HFF-Myc (cell line): ENCODE measurements around the gene CHD1L.

ENCODE experiments used
- DNase-seq: peaks from one replicate; pipeline ENCODE4 v3.0.0-alpha.2; 2011; ENCODE audit warnings: low read depth; ENCODE audit errors: extremely low read depth
- H3K4me3 ChIP-seq: replicated peaks from 2 replicates; pipeline ENCODE4 v1.5.1; 2011; ENCODE audit warnings: low read depth, mild to moderate bottlenecking, control low read depth, low read length
- TF ChIP-seq, protein P1 (sequence below): IDR thresholded peaks from 2 replicates; pipeline ENCODE4 v1.5.1; 2012; ENCODE audit warnings: mild to moderate bottlenecking, low read depth, low read length, control low read depth; ENCODE audit errors: missing control alignments

CHD1L gene

DNA sequence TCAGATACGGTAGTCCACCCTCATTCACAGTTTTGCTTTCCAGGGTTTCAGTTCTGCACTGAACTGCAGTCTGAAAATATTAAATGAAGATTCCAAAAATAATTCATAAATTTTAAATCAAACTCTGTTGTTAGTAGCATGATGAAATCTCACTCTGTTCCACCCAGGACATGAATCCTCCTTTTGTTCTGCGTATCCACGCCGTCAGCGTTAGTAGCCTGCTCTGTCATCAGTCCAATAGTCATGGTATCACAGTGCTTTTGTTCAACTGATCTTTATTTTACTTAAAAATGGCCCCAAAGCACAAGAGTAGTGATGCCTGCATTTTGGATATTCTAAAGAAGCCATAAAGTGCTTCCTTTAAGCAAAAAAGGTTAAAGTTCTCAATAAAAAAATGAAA is 23.9 kb downstream of the CHD1L start:
- H3K4me3 ChIP-seq = no peak overlapping the region
- DNase-seq = no peak
- TF ChIP-seq, protein P1, sequence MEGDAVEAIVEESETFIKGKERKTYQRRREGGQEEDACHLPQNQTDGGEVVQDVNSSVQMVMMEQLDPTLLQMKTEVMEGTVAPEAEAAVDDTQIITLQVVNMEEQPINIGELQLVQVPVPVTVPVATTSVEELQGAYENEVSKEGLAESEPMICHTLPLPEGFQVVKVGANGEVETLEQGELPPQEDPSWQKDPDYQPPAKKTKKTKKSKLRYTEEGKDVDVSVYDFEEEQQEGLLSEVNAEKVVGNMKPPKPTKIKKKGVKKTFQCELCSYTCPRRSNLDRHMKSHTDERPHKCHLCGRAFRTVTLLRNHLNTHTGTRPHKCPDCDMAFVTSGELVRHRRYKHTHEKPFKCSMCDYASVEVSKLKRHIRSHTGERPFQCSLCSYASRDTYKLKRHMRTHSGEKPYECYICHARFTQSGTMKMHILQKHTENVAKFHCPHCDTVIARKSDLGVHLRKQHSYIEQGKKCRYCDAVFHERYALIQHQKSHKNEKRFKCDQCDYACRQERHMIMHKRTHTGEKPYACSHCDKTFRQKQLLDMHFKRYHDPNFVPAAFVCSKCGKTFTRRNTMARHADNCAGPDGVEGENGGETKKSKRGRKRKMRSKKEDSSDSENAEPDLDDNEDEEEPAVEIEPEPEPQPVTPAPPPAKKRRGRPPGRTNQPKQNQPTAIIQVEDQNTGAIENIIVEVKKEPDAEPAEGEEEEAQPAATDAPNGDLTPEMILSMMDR = no peak

DNA sequence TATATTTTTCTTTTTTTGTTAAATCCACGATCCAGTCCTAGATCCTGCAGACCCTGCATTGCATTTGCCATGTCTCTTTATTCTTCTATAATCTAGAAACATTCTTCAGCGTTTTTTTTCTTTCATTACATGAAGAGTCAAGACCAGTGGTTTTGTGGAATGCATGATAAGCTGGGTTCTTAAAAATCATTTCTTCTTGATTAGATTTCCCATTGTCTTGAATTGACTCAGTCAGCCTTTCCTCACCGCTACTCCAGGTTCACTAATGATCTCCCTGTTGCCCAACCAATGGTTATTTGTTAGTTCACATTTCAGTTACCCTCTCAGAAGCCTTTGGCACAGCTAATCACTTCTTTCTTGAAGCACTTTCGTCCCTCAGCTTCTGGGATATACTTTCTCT is 25.2 kb downstream of the CHD1L start:
- no peak for DNase-seq
- TF ChIP-seq, protein P1 = no peak
- H3K4me3 ChIP-seq = no peak overlapping the region

DNA sequence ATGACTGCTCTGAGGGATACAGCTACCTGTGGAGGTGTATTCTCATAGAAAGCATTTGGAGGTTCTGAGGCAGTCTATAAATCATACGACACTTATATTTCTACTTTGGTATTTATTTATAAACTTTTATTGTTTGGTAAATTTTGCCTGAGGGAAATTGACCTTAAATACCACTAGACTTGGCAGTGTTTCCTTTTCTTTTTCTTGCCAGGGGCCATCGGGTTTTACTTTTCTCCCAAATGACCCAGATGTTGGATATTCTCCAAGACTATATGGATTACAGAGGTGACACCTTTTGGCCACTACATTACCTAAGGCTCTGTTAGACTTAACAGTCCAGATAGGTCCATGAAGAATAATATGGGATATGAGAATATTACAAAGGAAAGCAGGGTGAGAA is 28.2 kb downstream of the CHD1L start:
- no peak for DNase-seq
- no peak overlapping the region for H3K4me3 ChIP-seq
- TF ChIP-seq, protein P1 = no peak

DNA sequence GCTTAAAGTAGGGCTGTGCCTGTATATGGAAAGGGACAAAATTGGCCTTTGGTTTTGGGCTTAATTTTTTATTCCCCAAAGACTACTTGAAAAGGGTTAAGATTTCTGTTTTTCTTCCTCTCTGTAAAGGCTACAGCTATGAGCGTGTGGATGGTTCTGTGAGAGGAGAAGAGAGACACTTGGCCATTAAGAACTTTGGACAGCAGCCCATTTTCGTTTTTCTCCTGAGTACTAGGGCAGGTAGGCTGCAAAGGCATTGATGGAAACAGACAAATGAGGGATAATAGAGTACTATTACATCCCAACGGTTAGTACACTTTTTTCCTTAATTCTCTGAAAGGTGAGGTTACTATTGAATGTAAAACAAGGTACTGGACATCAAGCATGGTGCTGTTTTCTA is 29.6 kb downstream of the CHD1L start:
- no peak for DNase-seq
- no peak overlapping the region for H3K4me3 ChIP-seq
- TF ChIP-seq, protein P1 = no peak

DNA sequence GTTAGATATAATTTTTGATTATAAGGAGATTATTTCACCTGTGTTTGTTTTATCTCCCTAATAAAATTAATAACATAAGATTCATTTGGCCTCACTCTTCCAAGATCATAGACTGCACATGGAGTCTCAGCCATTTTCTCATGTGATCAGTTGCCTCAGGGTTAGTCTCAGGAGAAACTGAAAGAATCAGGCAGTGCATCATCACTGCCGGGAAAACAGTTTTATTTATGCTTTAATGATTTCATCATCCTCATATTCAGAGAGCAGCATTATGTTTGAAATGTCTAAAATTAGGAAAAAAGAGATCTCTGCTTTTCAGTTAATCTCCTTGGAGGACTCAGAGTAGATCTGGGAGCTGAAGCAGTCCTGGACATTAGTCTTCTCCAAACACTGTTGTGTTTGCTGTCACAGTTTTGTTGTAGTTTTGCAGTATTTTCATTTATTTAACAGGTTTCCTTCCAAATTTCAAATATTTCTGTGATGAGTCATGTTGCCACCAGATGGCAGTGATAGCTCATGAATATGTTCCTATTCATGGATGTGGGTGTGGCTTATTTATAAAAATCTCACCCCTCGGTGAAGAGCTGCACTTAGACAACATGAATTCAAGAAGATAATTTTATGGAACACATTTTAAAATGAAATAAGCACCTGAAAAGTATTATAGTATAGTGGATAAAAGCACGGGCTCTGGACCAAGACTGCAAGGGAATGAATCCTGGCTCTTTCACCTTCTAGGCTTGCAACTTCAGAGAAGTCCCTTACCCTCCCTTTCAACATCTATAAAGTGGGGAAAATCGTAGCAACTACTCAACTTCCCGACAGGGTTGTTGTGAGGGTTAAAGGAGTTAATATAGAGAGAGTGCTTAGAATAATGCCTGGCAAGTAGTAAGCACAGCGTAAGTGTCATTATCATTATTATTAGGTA is 31.2 kb downstream of the CHD1L start:
- H3K4me3 ChIP-seq = no peak overlapping the region
- DNase-seq = peak; percentile 64
- TF ChIP-seq, protein P1 = peak; percentile 10

DNA sequence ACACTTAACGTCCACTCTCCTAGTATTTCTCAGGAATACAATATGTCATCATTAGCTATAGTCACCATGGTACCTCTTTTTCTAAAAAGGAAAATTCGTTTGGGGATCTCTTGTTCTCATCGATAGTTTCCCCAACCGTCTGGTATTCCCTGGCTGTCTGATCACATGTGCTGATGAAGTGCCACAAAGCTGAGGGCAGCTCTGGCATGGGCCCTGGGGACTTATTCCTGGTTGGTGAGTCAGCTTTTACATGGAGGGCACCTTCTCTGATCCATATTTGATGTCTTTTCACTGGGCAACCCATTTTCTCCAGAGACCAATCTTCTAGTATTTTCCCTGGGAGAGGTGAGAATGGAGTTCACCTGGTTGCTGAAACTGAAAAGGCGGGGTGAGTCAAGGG is 39.5 kb downstream of the CHD1L start:
- TF ChIP-seq, protein P1 = no peak
- no peak overlapping the region for H3K4me3 ChIP-seq
- DNase-seq = no peak
